A673 (cell line): ENCODE measurements around the gene SPSB3. TPM values are rescaled to one million over a fixed set of nuclear protein-coding genes. Genes with fewer than 3 reads are reported as not detected.

Source experiments
- BruUV-seq: library from RNA; stranded (reverse); fragments of 400-500 nt; replicated peaks from 2 replicates; lab custom pipeline; 2021; lab: Mats Ljungman, UMichigan
- CTCF ChIA-PET: fragments of 300-600 bp; sonication (Branson Sonifier 250); formaldehyde crosslinking; loops from one replicate; lab custom pipeline; 2022; ENCODE audit warnings: antibody characterized with exemption; lab: Charles Lee
- POLR2A ChIA-PET: fragments of 300-600 bp; sonication (Branson Sonifier 250); formaldehyde crosslinking; loops from one replicate; lab custom pipeline; 2022; ENCODE audit warnings: antibody characterized with exemption; ENCODE audit not compliant: low non-redundant PET; lab: Charles Lee
- DNase-seq: peaks from one replicate; pipeline ENCODE4 v3.0.0-alpha.2; 2015; ENCODE audit warnings: low spot score
- H3K27ac ChIP-seq: fragments of 200-600 bp; sonication (generic); 2 replicates; pipeline ENCODE4 v1.5.1; 2016; ENCODE audit warnings: mixed run types, low read depth, mild to moderate bottlenecking, mixed read lengths, antibody characterized with exemption, low read length; ENCODE audit not compliant: poor library complexity, severe bottlenecking
- H3K27me3 ChIP-seq: fragments of 200-600 bp; sonication (generic); replicated peaks from 2 replicates; pipeline ENCODE4 v1.6.1; 2017; ENCODE audit warnings: mixed run types, low read depth, mild to moderate bottlenecking, mixed read lengths, antibody characterized with exemption, low read length; ENCODE audit not compliant: insufficient read depth, poor library complexity
- H3K36me3 ChIP-seq: fragments of 200-600 bp; sonication (generic); 2 replicates; pipeline ENCODE4 v1.6.1; 2016; ENCODE audit warnings: mixed run types, mild to moderate bottlenecking, mixed read lengths, antibody characterized with exemption, low read length; ENCODE audit not compliant: insufficient read depth, poor library complexity, severe bottlenecking
- H3K4me1 ChIP-seq: fragments of 200-600 bp; sonication (generic); 2 replicates; pipeline ENCODE4 v1.6.1; 2017; ENCODE audit warnings: mixed run types, mild to moderate bottlenecking, mixed read lengths, antibody characterized with exemption, low read length; ENCODE audit not compliant: insufficient read depth, poor library complexity, severe bottlenecking
- H3K4me3 ChIP-seq: fragments of 200-600 bp; sonication (generic); 2 replicates; pipeline ENCODE4 v1.5.1; 2016; ENCODE audit warnings: low read depth, mixed run types, mild to moderate bottlenecking, mixed read lengths, low read length; ENCODE audit not compliant: poor library complexity, severe bottlenecking
- H3K9me3 ChIP-seq: fragments of 200-600 bp; sonication (generic); 2 replicates; pipeline ENCODE4 v1.6.1; 2016; ENCODE audit warnings: mixed run types, low read depth, mild to moderate bottlenecking, mixed read lengths, antibody characterized with exemption, low read length; ENCODE audit not compliant: poor library complexity, severe bottlenecking
- CTCF ChIP-seq: fragments of 300-800, 200-600 bp; sonication (generic); conservative IDR thresholded peaks from 2 replicates; pipeline ENCODE4 v1.5.1; 2017; ENCODE audit warnings: low read depth, mild to moderate bottlenecking, antibody characterized with exemption, low read length, moderate library complexity, mixed read lengths
- EZH2 ChIP-seq: fragments of 200-600 bp; sonication (generic); IDR thresholded peaks from 2 replicates; pipeline ENCODE4 v1.6.1; 2017; ENCODE audit warnings: borderline replicate concordance, low read depth, mild to moderate bottlenecking, mixed read lengths, antibody characterized with exemption, low read length; ENCODE audit not compliant: poor library complexity, severe bottlenecking
- intact Hi-C: fragments of 100-400 bp; cut with micrococcal nuclease; formaldehyde crosslinking; loops from one replicate; pipeline ENCODE4 v1.10.0; 2022; ENCODE audit not compliant: unreplicated experiment
- total RNA-seq: library from RNA; stranded (reverse); gene quantifications from 2 replicates; pipeline ENCODE4 v1.2.3, GENCODE V29; 2021

The SPSB3 gene
- total RNA-seq, 1 experiment from 2014 or later: 15.0 TPM

- Histone ChIP-seq H3K4me3 (no peak overlapping the region), H3K27me3 (no peaks in the 10 kb centered on the region), H3K9me3 (no peaks in the 10 kb centered on the region), H3K36me3 (peaks cover 18% of the 10 kb centered on the region), H3K4me1 (no peaks in the 10 kb centered on the region), H3K27ac (no peak overlapping the region)
- CTCF ChIA-PET: no interaction called here
- TF ChIP-seq EZH2 (no peak), CTCF (no peak)
- intact Hi-C loops: no loop called here
- no peak for DNase-seq
- POLR2A ChIA-PET: interaction anchor here (0.6 kb wide), 1 partner anchor 11 kb away, joined by 3 read pairs; no protein-coding TSS in a partner anchor
- no TSS peak for BruUV-seq
These were observed 8.4 kb upstream of the SPSB3 start for GRCh38 chr16:1790611-1791255.

GRCh38 chr16:1790261-1790610 is 7.9 kb upstream of the SPSB3 start:
- CTCF ChIA-PET: no interaction called here
- Histone ChIP-seq H3K27me3 (no peaks in the 10 kb centered on the region), H3K9me3 (no peaks in the 10 kb centered on the region), H3K4me1 (no peaks in the 10 kb centered on the region), H3K27ac (no peak overlapping the region), H3K4me3 (no peak overlapping the region), H3K36me3 (peaks cover 18% of the 10 kb centered on the region)
- no peak for TF ChIP-seq EZH2
- TF ChIP-seq CTCF: no peak
- BruUV-seq: no TSS peak
- DNase-seq: no peak
- intact Hi-C loops: no loop called here
- POLR2A ChIA-PET: interaction anchor here (0.6 kb wide), 1 partner anchor 11 kb away, joined by 3 read pairs; no protein-coding TSS in a partner anchor

GRCh38 chr16:1789643-1790045 is 7.3 kb upstream of the SPSB3 start:
- H3K36me3 ChIP-seq: peaks cover 18% of the 10 kb centered on the region
- no peak overlapping the region for H3K27ac ChIP-seq
- TF ChIP-seq CTCF (no peak), EZH2 (no peak)
- H3K4me3 ChIP-seq: no peak overlapping the region
- ChIA-PET CTCF (no interaction called here), POLR2A (no interaction called here)
- no peaks in the 10 kb centered on the region for H3K27me3 ChIP-seq
- BruUV-seq: no TSS peak
- no peaks in the 10 kb centered on the region for H3K9me3 ChIP-seq
- no peak for DNase-seq
- intact Hi-C loops: no loop called here
- H3K4me1 ChIP-seq: no peaks in the 10 kb centered on the region
